ENCODE data around the gene NPAS3.

The NPAS3 gene

GRCh38 chr14:33699300-33699983, 760.8 kb downstream of the NPAS3 start:
- no peak for DNase-seq

- no peak for DNase-seq
These were observed 761.4 kb downstream of the NPAS3 start for GRCh38 chr14:33700052-33700451.

- DNase-seq: no peak
These were observed 763.6 kb downstream of the NPAS3 start for GRCh38 chr14:33702293-33702692.

GRCh38 chr14:33704481-33704880, 765.8 kb downstream of the NPAS3 start:
- DNase-seq: no peak

GRCh38 chr14:33705490-33705889, 766.8 kb downstream of the NPAS3 start:
- DNase-seq: no peak

GRCh38 chr14:33707716-33708115, 769.0 kb downstream of the NPAS3 start:
- DNase-seq: no peak

- DNase-seq: no peak
These were observed 770.6 kb downstream of the NPAS3 start for GRCh38 chr14:33709283-33709682.

- DNase-seq: no peak
These were observed 771.0 kb downstream of the NPAS3 start for GRCh38 chr14:33709711-33710110.

- no peak for DNase-seq
These were observed 771.6 kb downstream of the NPAS3 start for GRCh38 chr14:33710273-33710672.

- DNase-seq: no peak
These were observed 772.5 kb downstream of the NPAS3 start for GRCh38 chr14:33711194-33711593.

- DNase-seq: no peak
These were observed 773.1 kb downstream of the NPAS3 start for GRCh38 chr14:33711811-33712216.

- DNase-seq: no peak
These were observed 776.0 kb downstream of the NPAS3 start for GRCh38 chr14:33714527-33715226.

GRCh38 chr14:33715227-33715528, 776.5 kb downstream of the NPAS3 start:
- no peak for DNase-seq

GRCh38 chr14:33716921-33717320, 778.2 kb downstream of the NPAS3 start:
- no peak for DNase-seq

GRCh38 chr14:33717866-33718265, 779.2 kb downstream of the NPAS3 start:
- no peak for DNase-seq

GRCh38 chr14:33720284-33720787, 781.7 kb downstream of the NPAS3 start:
- no peak for DNase-seq

GRCh38 chr14:33726685-33727084, 788.0 kb downstream of the NPAS3 start:
- no peak for DNase-seq

- DNase-seq: no peak
These were observed 788.9 kb downstream of the NPAS3 start for GRCh38 chr14:33727606-33728005.

GRCh38 chr14:33728010-33728498, 789.4 kb downstream of the NPAS3 start:
- DNase-seq: no peak

GRCh38 chr14:33730156-33730555, 791.5 kb downstream of the NPAS3 start:
- no peak for DNase-seq

- DNase-seq: no peak
These were observed 793.5 kb downstream of the NPAS3 start for GRCh38 chr14:33732175-33732574.

GRCh38 chr14:33733310-33733709, 794.6 kb downstream of the NPAS3 start:
- DNase-seq: no peak

- no peak for DNase-seq
These were observed 795.0 kb downstream of the NPAS3 start for GRCh38 chr14:33733721-33734120.

- no peak for DNase-seq
These were observed 795.7 kb downstream of the NPAS3 start for GRCh38 chr14:33734387-33734786.

All from activated naive CD4-positive, alpha-beta T cell treated with Interleukin-2 at 50 U/mL for 16 hours (primary cell).